ENCODE data around the gene SLX4.

SLX4 gene

DNA sequence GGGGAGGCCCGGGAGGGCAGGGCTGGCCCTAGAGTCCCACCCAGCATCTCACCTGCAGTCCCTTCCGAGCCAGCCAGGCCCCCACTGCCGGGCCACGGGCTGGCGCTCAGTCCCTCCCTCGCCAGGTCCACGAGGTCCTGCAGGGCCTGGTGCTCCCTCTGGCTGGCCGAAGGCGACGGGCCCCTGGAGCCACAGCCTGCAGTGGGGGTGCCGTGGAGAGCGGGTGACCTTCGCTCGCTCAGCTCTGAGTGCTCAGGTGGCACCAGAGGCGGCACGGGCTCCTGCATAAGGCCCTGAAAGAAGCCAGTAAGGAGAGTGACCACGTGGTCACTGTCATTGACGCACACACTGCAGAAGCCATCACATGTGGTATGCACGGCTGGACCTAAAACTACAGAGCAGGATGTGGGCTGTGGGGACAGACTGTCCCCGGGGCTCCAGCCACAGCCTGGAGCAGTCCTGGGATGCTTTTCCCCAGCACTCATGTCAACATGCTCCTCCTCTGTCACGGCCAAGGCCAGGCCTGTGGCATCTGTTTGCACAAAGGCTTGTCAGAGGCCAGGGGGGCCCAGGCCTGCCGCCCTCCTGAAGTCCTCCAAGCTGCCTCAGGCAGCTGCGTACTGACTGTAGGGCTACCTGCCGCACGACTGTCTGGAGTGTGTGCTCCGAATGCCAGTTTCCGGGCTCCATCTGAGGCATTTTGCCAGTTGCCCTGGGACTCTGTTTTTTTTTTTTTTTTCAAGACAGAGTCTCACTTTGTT, 15.1 kb downstream of the SLX4 start:
- CTCF ChIA-PET: no interaction called here
- no peak for DNase-seq (ENCODE audit: low read depth, low spot score)

DNA sequence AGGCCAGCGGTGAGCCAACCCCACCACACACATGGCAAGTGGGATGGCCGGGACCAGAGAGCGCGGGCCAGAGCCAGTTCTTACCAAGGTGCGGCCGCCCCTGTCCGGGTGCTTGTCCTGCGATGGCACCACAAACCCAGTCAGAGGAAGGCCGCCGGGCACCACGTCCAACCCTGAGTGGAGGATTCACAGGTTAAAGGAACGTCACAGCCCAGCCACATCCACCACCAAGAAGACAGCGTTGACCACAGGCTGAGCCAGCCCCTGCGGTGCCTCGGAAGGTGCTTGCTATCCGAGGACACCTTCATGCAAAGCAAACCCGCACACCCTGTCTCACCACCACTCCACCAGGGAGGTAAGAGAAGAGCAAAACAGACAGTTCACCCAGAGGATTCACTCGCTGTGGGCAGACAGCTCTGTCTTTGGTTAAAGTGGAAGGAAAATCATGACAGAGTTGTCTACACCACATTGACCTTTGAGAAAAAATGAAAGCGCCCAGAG, 15.8 kb downstream of the SLX4 start:
- CTCF ChIA-PET: no interaction called here
- POLR2A ChIA-PET: no interaction called here
- no peak for DNase-seq (ENCODE audit: low read depth, low spot score)

More for the DNA sequence above, 15.1 kb downstream of the SLX4 start:
- TF ChIP-seq CTCF (IDR thresholded peaks at IDR 0.05; ENCODE audit: insufficient read depth, low read length, missing control alignments): no peak
- POLR2A ChIA-PET: no interaction called here
- no peak overlapping the region for H3K4me3 ChIP-seq (ENCODE audit: low read depth, low read length)

DNA sequence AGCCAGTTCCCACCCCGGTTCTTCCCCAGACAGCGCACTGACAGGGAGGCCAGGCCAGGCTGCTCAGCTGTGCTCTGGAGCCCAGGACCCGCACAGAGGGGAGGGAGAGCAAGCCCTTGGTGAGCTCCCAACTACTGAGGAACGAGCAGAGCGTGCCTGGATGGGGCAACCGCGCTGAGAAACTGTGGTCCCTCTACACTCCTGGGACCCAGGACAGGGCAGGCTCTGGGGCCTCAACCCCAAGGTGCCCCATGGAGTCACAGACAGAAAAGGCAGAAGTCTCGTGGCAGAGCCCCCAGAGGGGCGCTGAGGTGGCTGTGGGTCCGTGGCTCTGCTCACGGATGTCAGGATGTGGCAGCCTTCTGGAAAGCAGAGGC, 16.3 kb downstream of the SLX4 start:
- DNase-seq (ENCODE audit: low read depth, low spot score): no peak
- H3K4me3 ChIP-seq (ENCODE audit: low read depth, low read length): no peak overlapping the region
- ChIA-PET POLR2A (no interaction called here), CTCF (no interaction called here)
- no peak for TF ChIP-seq CTCF (IDR thresholded peaks at IDR 0.05; ENCODE audit: insufficient read depth, low read length, missing control alignments)

More for the DNA sequence above, 15.8 kb downstream of the SLX4 start:
- no peak for TF ChIP-seq CTCF (IDR thresholded peaks at IDR 0.05; ENCODE audit: insufficient read depth, low read length, missing control alignments)
- no peak overlapping the region for H3K4me3 ChIP-seq (ENCODE audit: low read depth, low read length)

DNA sequence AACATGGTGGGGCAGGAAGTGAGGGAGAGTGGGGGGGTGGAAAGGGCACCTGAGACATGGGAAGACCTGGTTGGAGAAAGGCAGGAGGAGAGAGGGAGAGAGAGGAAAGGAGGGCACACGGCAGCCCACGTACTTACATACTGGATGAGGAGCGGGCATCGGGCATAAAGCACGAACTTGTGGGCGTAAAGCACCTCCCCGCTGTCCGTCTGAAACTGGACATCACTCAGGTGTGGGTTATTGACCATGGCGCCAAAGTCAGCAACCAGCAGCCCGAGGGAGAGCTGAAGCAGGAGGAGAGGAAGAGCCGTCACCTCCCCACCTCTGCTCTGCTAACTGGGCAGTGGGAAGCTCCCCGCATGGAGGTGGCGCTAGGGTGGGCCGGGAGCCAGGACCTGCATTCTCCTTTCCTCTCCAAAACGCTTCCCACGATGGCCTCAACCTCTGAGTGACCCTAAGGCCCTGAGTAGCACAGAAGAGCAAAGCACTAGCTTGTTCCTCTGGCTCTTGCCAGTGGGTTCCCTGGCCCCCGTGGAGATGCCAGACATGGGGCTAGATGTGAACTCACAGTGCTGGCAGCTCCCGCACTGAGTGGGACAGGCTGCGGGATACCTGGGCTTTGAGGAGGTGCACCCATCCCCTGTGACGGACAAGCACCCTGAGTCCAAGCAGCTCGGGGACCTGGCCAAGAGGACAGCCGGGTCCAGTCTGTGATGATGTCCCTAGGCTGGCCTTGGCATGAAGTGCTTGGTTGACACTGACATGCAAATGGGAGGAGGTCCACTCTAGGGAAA, 16.9 kb downstream of the SLX4 start:
- H3K4me3 ChIP-seq (ENCODE audit: low read depth, low read length): no peak overlapping the region
- no peak for TF ChIP-seq CTCF (IDR thresholded peaks at IDR 0.05; ENCODE audit: insufficient read depth, low read length, missing control alignments)
- CTCF ChIA-PET: no interaction called here
- POLR2A ChIA-PET: no interaction called here
- no peak for DNase-seq (ENCODE audit: low read depth, low spot score)

DNA sequence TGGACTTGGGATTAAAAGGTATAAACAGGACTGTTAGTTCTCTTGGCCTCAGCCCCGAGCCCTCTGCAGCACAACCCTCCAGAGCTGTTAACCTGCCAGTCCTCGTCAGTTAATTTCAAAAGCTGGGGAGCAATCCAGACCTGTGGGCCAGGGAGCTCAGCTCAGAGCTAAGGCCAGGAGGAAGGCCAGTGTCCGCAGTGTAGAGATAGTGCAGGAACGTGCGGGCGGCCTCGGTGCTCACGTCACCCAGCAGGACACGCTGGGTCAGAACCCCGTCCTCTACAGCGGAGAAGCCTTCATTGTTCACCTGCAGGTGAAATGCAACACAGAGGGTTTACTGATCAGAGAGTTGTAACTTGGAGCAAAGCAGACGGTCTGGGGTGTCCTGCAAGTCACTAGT, 18.8 kb downstream of the SLX4 start:
- POLR2A ChIA-PET: no interaction called here
- no peak for TF ChIP-seq CTCF (IDR thresholded peaks at IDR 0.05; ENCODE audit: insufficient read depth, low read length, missing control alignments)
- CTCF ChIA-PET: no interaction called here
- H3K4me3 ChIP-seq (ENCODE audit: low read depth, low read length): no peak overlapping the region
- DNase-seq (ENCODE audit: low read depth, low spot score): no peak

- POLR2A ChIA-PET: no interaction called here
- no peak for TF ChIP-seq CTCF (IDR thresholded peaks at IDR 0.05; ENCODE audit: insufficient read depth, low read length, missing control alignments)
- no peak for DNase-seq (ENCODE audit: low read depth, low spot score)
- no peak overlapping the region for H3K4me3 ChIP-seq (ENCODE audit: low read depth, low read length)
- CTCF ChIA-PET: no interaction called here
These were observed 19.4 kb downstream of the SLX4 start for GRCh38 chr16:3591991-3592390.

Measured in AG04449 (cell line).